Right lobe of liver (tissue), 6 donors: Measurements from ENCODE around the gene TMEM87A. TPM values are rescaled to one million over a fixed set of nuclear protein-coding genes. Genes with fewer than 3 reads are reported as not detected.
A peak's percentile ranks its signal among the peaks of the same experiment; 100 is the strongest.

ENCODE experiments used
- ATAC-seq, 4 donors: fragments of 200-7000 bp; cut with Tn5 transposase; one replicate each; pipeline ENCODE4 v1.9.1; 2020; ENCODE audit warnings: mild to moderate bottlenecking in 4 of 4, moderate library complexity in 4 of 4
- DNase-seq, 3 donors: peaks; one replicate each; pipeline ENCODE4 v3.0.0-alpha.2; 2020
- H3K27ac ChIP-seq, 3 donors: fragments of 200-600 bp; one replicate each; pipeline ENCODE4 v1.8.0; 2022
- H3K27me3 ChIP-seq, 2 donors: fragments of 200-600 bp; one replicate each; pipeline ENCODE4 v1.8.0; 2022
- H3K36me3 ChIP-seq, 4 donors: fragments of 200-600 bp; sonication (generic) in 1 of 4; one replicate each; pipeline versions ENCODE4 v1.5.1 to v1.8.0; 2017 to 2022; ENCODE audit warnings: control low read depth in 1 of 4
- H3K4me1 ChIP-seq, 4 donors: fragments of 200-600 bp; sonication (generic) in 1 of 4; one replicate each; pipeline versions ENCODE4 v1.5.1 to v1.8.0; 2017 to 2022; ENCODE audit warnings: control low read depth in 1 of 4
- H3K4me3 ChIP-seq, 3 donors: fragments of 200-600 bp; one replicate each; pipeline ENCODE4 v1.8.0; 2022
- H3K9me3 ChIP-seq, 4 donors: fragments of 200-600 bp; sonication (generic) in 1 of 4; one replicate each; pipeline versions ENCODE4 v1.5.1 to v1.8.0; 2017 to 2022; ENCODE audit warnings: control low read depth in 1 of 4
- CTCF ChIP-seq, 4 donors: fragments of 200-600 bp in 3 of 4; fragments of 450-650 bp in 1 of 4; IDR thresholded peaks; one replicate each; pipeline versions ENCODE4 v1.5.1 to v1.8.0; 2016 to 2022; ENCODE audit warnings: antibody characterized with exemption in 4 of 4, mild to moderate bottlenecking in 2 of 4
- POLR2A ChIP-seq: fragments of 450-650 bp; IDR thresholded peaks from one replicate; pipeline ENCODE4 v1.6.1; 2017; ENCODE audit warnings: antibody characterized with exemption, mild to moderate bottlenecking
- WGBS: methylation state at CpG from one replicate; pipeline ENCODE4 v1.1.6; 2018; ENCODE audit warnings: low coverage, low lambda C conversion rate; ENCODE audit not compliant: insufficient coverage; ENCODE audit errors: missing lambda C conversion rate; 5-methylcytosine and 5-hydroxymethylcytosine counted together
- intact Hi-C, 2 donors: fragments of 100-400 bp; cut with DNase I; formaldehyde crosslinking; loops; one replicate each; pipeline versions ENCODE4 v1.11.2 to v1.14.1; 2022
- total RNA-seq, 6 experiments: library from RNA; depleted of rRNA in 2 of 6; stranded (reverse); fragments of >200 nt in 2 of 6; fragmentation: NEBNext Ultra II Directional in 3 of 6; extraction: Animal tissue kit (Norgen Biotek cat#: 25700) in 3 of 6; gene quantifications; one replicate each; pipeline versions ENCODE4 v1.1.0 to v1.2.4, GENCODE V29; 2016 to 2023
- donor health status: DM: no; HTN: yes; CAD: no.
- donor health status: DM: no; HTN: no; CAD: no.
- donor health status: DM: no; HTN: no; CAD: no.
- donor health status: DM: no; HTN: yes; CAD: no.
- donor health status: DM: no; HTN: yes; CAD: no.

TMEM87A gene
- total RNA-seq, 6 experiments from 2014 or later = 12.9 to 22.4 (median 15.7) TPM

- Histone ChIP-seq H3K9me3 (no peaks in the 10 kb centered on the region), H3K36me3 (peaks cover 0 to 10% (median 0%) of the 10 kb centered on the region in 4 donors), H3K4me1 (peaks cover 0 to 58% (median 10%) of the 10 kb centered on the region in 4 donors), H3K27ac (peak overlapping the region in 2 of 3 donors; percentile 47 to 81), H3K27me3 (no peaks in the 10 kb centered on the region), H3K4me3 (no peak overlapping the region)
- ATAC-seq (peak; percentile 11 to 58 (median 47)), DNase-seq (peak in 2 of 3 donors; percentile 56 to 77)
- WGBS = 42% methylated on average over 3 of the region's 3 CpGs
- TF ChIP-seq POLR2A (no peak), CTCF (IDR thresholded peaks at IDR 0.05) (no peak)
- intact Hi-C loops = no loop called here
Measured at GRCh38 chr15:42283671-42284070, 10.4 kb upstream of the TMEM87A start.

- TF ChIP-seq POLR2A (no peak), CTCF (IDR thresholded peaks at IDR 0.05) (no peak)
- H3K4me1 ChIP-seq = peaks cover 0 to 58% (median 12%) of the 10 kb centered on the region in 4 donors
- WGBS = 32% methylated on average over 5 of the region's 5 CpGs
- no peak overlapping the region for H3K4me3 ChIP-seq
- H3K27me3 ChIP-seq = no peaks in the 10 kb centered on the region
- no peaks in the 10 kb centered on the region for H3K9me3 ChIP-seq
- peak overlapping the region; percentile 24 to 81 (median 47) for H3K27ac ChIP-seq
- intact Hi-C loops = no loop called here
- ATAC-seq = peak; percentile 39 to 83 (median 65)
- DNase-seq = no peak
- H3K36me3 ChIP-seq = peaks cover 0 to 10% (median 0%) of the 10 kb centered on the region in 4 donors
Measured at GRCh38 chr15:42282926-42283325, 9.7 kb upstream of the TMEM87A start.

DNA sequence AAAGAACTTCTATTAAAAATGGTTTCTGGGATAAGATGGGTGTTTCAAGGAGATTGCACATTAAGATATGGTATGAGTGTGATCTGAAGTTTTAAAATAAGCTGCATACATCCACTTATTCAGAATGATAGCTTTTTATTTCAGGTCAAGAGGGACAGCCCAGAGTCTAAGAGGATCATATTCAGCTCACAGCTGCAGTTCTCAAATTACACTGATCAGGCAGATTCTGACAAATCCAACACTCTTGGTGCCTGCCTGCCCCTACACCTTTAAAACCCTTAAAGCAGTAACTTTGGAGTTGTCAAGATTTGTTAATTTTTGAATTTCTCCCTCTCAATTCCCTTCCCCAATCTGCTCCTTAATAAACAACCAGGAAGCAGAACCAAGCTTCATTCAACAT lies 9.1 kb upstream of the TMEM87A start:
- no peak overlapping the region for H3K4me3 ChIP-seq
- intact Hi-C loops = no loop called here
- H3K36me3 ChIP-seq = peaks cover 0 to 10% (median 0%) of the 10 kb centered on the region in 4 donors
- H3K4me1 ChIP-seq = peaks cover 0 to 53% (median 12%) of the 10 kb centered on the region in 4 donors
- no peaks in the 10 kb centered on the region for H3K27me3 ChIP-seq
- DNase-seq = no peak
- peak overlapping the region; percentile 24 to 81 (median 47) for H3K27ac ChIP-seq
- H3K9me3 ChIP-seq = no peaks in the 10 kb centered on the region
- no peak for ATAC-seq
- no peak for TF ChIP-seq POLR2A
- TF ChIP-seq CTCF (IDR thresholded peaks at IDR 0.05) = no peak

GRCh38 chr15:42279234-42279723 lies 6.0 kb upstream of the TMEM87A start:
- no peak overlapping the region for H3K4me3 ChIP-seq
- TF ChIP-seq CTCF (IDR thresholded peaks at IDR 0.05) (no peak), POLR2A (no peak)
- H3K36me3 ChIP-seq = peaks cover 0 to 10% (median 0%) of the 10 kb centered on the region in 4 donors
- H3K27ac ChIP-seq = no peak overlapping the region
- no peaks in the 10 kb centered on the region for H3K9me3 ChIP-seq
- H3K4me1 ChIP-seq = peaks cover 0 to 35% (median 14%) of the 10 kb centered on the region in 4 donors
- DNase-seq (no peak), ATAC-seq (peak; percentile 6 to 26 (median 8))
- intact Hi-C loops = no loop called here
- WGBS = 3% methylated on average over 2 of the region's 3 CpGs
- no peaks in the 10 kb centered on the region for H3K27me3 ChIP-seq
